GM18867 (cell line): Measurements from ENCODE around the gene STAC3.

Experiments
- ATAC-seq: cut with Tn5 transposase; IDR thresholded peaks from one replicate; pipeline ENCODE4 v1.9.1; 2021; ENCODE audit warnings: mild to moderate bottlenecking, moderate library complexity; ENCODE audit not compliant: unreplicated experiment

Gene STAC3

GRCh38 chr12:57236925-57237595, 13.9 kb downstream of the STAC3 start:
- ATAC-seq, result no peak

GRCh38 chr12:57236201-57236924, 14.6 kb downstream of the STAC3 start:
- no peak for ATAC-seq

GRCh38 chr12:57235728-57236131, 15.3 kb downstream of the STAC3 start:
- no peak for ATAC-seq

- no peak for ATAC-seq
Observed at GRCh38 chr12:57235017-57235727, 15.8 kb downstream of the STAC3 start.

GRCh38 chr12:57234571-57235016, 16.4 kb downstream of the STAC3 start:
- no peak for ATAC-seq

GRCh38 chr12:57234233-57234570, 16.8 kb downstream of the STAC3 start:
- no peak for ATAC-seq

- ATAC-seq, result no peak
Observed at GRCh38 chr12:57233357-57234232, 17.4 kb downstream of the STAC3 start.

- no peak for ATAC-seq
Observed at GRCh38 chr12:57232156-57232756, 18.7 kb downstream of the STAC3 start.

GRCh38 chr12:57231276-57232021, 19.5 kb downstream of the STAC3 start:
- no peak for ATAC-seq

- ATAC-seq, result no peak
Observed at GRCh38 chr12:57230381-57231155, 20.4 kb downstream of the STAC3 start.

- ATAC-seq, result peak; percentile 64
Observed at GRCh38 chr12:57229634-57230380, 21.2 kb downstream of the STAC3 start, which contains the start of gene SHMT2. Gene SHMT2 (plus strand): TSS chr12:57229711. CDS start chr12:57229779, 68 bp downstream.

GRCh38 chr12:57229046-57229633, 21.8 kb downstream of the STAC3 start:
- peak; percentile 12 for ATAC-seq

GRCh38 chr12:57227315-57228115, 23.5 kb downstream of the STAC3 start:
- no peak for ATAC-seq

GRCh38 chr12:57226588-57227314, 24.2 kb downstream of the STAC3 start:
- ATAC-seq, result no peak

- no peak for ATAC-seq
Observed at GRCh38 chr12:57225680-57226210, 25.2 kb downstream of the STAC3 start.
